GM12865 (cell line): Measurements from ENCODE around the gene KIRREL3.

Source experiments
- DNase-seq: peaks from one replicate; pipeline ENCODE4 v3.0.0; 2010; ENCODE audit warnings: low read depth
- H3K4me3 ChIP-seq: 2 replicates; pipeline ENCODE4 v1.5.1; 2011; ENCODE audit warnings: mild to moderate bottlenecking, low read depth, low read length, control low read depth
- CTCF ChIP-seq: IDR thresholded peaks from 2 replicates; pipeline ENCODE4 v1.5.1; 2011; ENCODE audit warnings: low read length, control low read depth, low read depth, inconsistent platforms; ENCODE audit not compliant: insufficient read depth; ENCODE audit errors: missing control alignments

The KIRREL3 gene

GRCh38 chr11:126461996-126462395, 538.6 kb downstream of the KIRREL3 start:
- DNase-seq: no peak
- H3K4me3 ChIP-seq: no peak overlapping the region
- TF ChIP-seq CTCF: no peak

- no peak for DNase-seq
- no peak overlapping the region for H3K4me3 ChIP-seq
- TF ChIP-seq CTCF: no peak
These were observed 539.5 kb downstream of the KIRREL3 start for GRCh38 chr11:126461096-126461440.

- DNase-seq: no peak
- H3K4me3 ChIP-seq: no peak overlapping the region
- TF ChIP-seq CTCF: no peak
These were observed 540.0 kb downstream of the KIRREL3 start for GRCh38 chr11:126460417-126461095.

GRCh38 chr11:126459691-126460281, 540.8 kb downstream of the KIRREL3 start:
- H3K4me3 ChIP-seq: no peak overlapping the region
- TF ChIP-seq CTCF: no peak
- no peak for DNase-seq

GRCh38 chr11:126457817-126458216, 542.8 kb downstream of the KIRREL3 start:
- no peak overlapping the region for H3K4me3 ChIP-seq
- no peak for TF ChIP-seq CTCF
- DNase-seq: no peak

- H3K4me3 ChIP-seq: no peak overlapping the region
- no peak for DNase-seq
- TF ChIP-seq CTCF: no peak
These were observed 543.6 kb downstream of the KIRREL3 start for GRCh38 chr11:126456783-126457542.
